Measurements from ENCODE around the gene DTX1.

DNA sequence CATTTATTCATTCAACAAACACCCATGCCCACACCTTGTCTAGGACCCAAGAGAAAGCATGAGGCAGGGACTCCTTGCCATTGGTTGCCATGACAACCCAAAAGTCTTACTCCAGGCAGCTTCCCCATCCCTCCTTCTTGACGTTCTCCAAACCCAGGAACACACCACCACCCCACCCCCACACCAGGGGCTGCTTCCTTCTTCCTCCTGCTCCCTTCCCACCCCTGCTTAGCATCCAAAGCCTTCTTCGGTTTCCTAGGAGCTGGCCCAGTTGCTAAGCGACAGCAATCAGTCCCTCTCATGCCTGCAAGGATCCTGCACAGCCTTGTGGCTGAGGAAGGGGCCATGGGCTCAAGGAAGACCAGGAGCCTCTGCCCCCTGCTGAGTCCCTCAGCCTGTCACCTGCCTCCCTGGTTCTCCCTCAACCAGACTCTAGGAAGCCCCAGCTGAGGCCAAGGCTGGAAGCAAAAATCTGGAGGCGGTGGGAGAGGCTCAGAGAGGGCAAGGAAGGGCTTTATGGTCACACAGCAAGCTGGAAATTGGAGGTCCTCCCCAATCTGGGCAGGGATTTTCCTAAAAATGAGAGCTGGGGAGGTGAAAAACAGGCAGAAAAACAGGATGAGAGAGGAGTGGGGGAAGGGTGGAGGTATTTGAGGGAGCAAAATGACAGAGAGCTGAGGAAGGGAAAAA lies 63.6 kb downstream of the DTX1 start:
- TF ChIP-seq, protein P1, sequence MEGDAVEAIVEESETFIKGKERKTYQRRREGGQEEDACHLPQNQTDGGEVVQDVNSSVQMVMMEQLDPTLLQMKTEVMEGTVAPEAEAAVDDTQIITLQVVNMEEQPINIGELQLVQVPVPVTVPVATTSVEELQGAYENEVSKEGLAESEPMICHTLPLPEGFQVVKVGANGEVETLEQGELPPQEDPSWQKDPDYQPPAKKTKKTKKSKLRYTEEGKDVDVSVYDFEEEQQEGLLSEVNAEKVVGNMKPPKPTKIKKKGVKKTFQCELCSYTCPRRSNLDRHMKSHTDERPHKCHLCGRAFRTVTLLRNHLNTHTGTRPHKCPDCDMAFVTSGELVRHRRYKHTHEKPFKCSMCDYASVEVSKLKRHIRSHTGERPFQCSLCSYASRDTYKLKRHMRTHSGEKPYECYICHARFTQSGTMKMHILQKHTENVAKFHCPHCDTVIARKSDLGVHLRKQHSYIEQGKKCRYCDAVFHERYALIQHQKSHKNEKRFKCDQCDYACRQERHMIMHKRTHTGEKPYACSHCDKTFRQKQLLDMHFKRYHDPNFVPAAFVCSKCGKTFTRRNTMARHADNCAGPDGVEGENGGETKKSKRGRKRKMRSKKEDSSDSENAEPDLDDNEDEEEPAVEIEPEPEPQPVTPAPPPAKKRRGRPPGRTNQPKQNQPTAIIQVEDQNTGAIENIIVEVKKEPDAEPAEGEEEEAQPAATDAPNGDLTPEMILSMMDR (conservative IDR thresholded peaks at IDR 0.05; ENCODE audit: low read depth, low read length), result no peak
- TF ChIP-seq EZH2 (IDR thresholded peaks at IDR 0.05; ENCODE audit: low read length, unreplicated experiment) (no peak), EZH2phosphoT487 (IDR thresholded peaks at IDR 0.05; ENCODE audit: borderline replicate concordance, low read length) (no peak)

Data from PC-3 (cell line).